ENCODE results near the gene MAL. TPM values are rescaled to one million over a fixed set of nuclear protein-coding genes. Genes with fewer than 3 reads are reported as not detected.

Gene MAL
- total RNA-seq, 1 donor from 2014 or later, result not detected

DNA sequence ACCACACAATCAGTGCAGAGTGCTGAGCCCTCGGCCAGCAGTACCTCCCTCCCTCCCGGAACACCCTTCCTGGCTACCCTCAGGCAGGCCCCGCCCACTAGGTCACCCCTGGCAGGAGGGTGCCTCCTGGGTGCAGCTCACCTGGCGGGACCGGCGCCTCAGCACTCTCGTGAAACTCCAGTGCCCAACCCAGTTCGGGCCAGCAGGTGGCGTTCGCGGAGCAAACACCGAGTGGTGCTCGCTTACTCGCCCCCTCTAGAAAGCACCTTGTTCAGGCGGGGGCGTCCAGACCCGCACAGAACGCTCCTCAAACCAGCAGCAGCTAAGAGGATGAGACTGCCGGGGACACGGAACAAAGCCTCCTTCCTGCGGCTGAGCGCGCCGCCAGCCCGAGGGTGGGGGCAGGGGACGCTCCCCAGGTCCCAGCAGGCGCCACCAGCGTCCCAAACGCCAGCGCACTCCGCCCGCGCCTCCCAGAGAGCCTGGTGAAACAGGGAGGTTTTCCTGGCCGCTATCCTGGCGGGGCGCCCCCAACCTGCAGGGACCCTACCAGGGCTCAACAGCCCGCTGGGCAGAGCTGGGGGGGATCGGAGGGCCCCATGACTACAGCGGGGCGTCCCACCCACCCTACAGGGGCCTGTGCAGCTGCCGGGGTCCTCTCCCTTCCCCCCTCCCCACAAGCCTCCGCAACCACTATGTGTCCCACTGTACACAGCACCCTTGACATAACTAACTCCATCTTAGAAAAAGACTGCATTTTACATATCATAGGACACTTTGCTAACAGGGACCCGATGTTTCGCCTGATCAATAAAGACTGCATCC, 51.4 kb downstream of the MAL start:
- no peak overlapping the region for H3K27ac Mint-ChIP-seq (ENCODE audit: unreplicated experiment)
- no peaks in the 10 kb centered on the region for H3K36me3 Mint-ChIP-seq (ENCODE audit: low read depth)
- H3K4me1 Mint-ChIP-seq (ENCODE audit: low read depth), result peaks cover 7% of the 10 kb centered on the region
- H3K27me3 Mint-ChIP-seq (ENCODE audit: low read depth), result peaks cover 57% of the 10 kb centered on the region
- TF ChIP-seq, protein P1, sequence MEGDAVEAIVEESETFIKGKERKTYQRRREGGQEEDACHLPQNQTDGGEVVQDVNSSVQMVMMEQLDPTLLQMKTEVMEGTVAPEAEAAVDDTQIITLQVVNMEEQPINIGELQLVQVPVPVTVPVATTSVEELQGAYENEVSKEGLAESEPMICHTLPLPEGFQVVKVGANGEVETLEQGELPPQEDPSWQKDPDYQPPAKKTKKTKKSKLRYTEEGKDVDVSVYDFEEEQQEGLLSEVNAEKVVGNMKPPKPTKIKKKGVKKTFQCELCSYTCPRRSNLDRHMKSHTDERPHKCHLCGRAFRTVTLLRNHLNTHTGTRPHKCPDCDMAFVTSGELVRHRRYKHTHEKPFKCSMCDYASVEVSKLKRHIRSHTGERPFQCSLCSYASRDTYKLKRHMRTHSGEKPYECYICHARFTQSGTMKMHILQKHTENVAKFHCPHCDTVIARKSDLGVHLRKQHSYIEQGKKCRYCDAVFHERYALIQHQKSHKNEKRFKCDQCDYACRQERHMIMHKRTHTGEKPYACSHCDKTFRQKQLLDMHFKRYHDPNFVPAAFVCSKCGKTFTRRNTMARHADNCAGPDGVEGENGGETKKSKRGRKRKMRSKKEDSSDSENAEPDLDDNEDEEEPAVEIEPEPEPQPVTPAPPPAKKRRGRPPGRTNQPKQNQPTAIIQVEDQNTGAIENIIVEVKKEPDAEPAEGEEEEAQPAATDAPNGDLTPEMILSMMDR (IDR thresholded peaks at IDR 0.05), result peak; percentile 92
- H3K4me3 Mint-ChIP-seq (ENCODE audit: unreplicated experiment), result peak overlapping the region; percentile 70
- DNase-seq (ENCODE audit: low spot score), result no peak
- no peaks in the 10 kb centered on the region for H3K9me3 Mint-ChIP-seq (ENCODE audit: low read depth)

DNA sequence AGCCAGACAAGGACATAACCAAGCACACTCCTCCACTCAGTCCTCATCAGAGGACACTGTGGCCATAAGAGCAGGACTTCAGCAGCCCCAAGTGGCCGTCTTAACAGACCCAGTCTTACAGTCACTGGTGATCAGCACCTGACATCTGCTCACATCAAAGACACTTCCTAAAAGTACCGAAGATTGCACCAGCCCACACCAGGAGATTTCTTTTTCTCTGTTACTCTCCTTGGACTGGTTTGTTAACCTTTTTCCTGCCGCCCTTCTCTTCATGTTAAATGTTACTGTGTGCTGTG, 52.0 kb downstream of the MAL start:
- Mint-ChIP-seq H3K9me3 (ENCODE audit: low read depth) (no peaks in the 10 kb centered on the region), H3K27me3 (ENCODE audit: low read depth) (peaks cover 52% of the 10 kb centered on the region), H3K4me1 (ENCODE audit: low read depth) (peaks cover 7% of the 10 kb centered on the region), H3K4me3 (ENCODE audit: unreplicated experiment) (peak overlapping the region; percentile 70), H3K27ac (ENCODE audit: unreplicated experiment) (no peak overlapping the region), H3K36me3 (ENCODE audit: low read depth) (no peaks in the 10 kb centered on the region)
- TF ChIP-seq, protein P1 (IDR thresholded peaks at IDR 0.05), result no peak
- no peak for DNase-seq (ENCODE audit: low spot score)

DNA sequence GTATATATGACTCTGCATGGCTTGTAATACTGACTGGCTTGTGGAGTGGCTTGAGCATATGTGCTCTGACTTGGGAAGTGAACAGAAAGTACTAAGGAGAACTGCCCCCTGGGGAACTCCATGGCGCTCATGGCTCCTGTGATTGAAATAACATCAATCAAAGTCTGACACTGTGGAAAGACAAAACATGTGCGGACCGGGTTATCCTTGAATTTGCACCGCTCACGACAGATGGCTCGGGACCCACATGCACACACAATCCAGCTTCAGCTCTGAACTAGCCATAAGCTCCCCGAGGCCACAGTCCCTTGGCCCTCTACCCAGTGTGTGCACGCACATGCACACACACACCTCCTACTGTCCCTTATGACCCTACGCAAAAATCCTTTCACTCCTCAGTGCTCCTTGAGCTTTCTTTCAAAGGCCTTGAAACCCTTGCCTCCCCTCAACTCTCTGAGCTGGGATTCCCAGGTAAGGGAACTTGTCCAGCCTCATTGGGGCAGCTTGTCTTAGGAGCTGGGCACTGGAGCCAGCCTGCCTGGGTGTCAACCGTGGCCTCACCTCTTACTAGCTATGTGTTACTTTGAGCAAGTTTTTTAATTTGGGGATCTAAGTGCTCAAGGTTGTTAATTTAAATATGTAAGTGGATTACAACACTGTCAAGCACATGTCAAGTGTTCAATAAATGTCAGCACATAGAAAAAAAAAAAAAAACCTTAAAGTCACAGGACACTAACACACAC, 52.5 kb downstream of the MAL start:
- Mint-ChIP-seq H3K36me3 (ENCODE audit: low read depth) (no peaks in the 10 kb centered on the region), H3K4me1 (ENCODE audit: low read depth) (peaks cover 7% of the 10 kb centered on the region), H3K27me3 (ENCODE audit: low read depth) (peaks cover 49% of the 10 kb centered on the region), H3K9me3 (ENCODE audit: low read depth) (no peaks in the 10 kb centered on the region), H3K4me3 (ENCODE audit: unreplicated experiment) (no peak overlapping the region), H3K27ac (ENCODE audit: unreplicated experiment) (no peak overlapping the region)
- DNase-seq (ENCODE audit: low spot score), result no peak
- TF ChIP-seq, protein P1 (IDR thresholded peaks at IDR 0.05), result no peak

DNA sequence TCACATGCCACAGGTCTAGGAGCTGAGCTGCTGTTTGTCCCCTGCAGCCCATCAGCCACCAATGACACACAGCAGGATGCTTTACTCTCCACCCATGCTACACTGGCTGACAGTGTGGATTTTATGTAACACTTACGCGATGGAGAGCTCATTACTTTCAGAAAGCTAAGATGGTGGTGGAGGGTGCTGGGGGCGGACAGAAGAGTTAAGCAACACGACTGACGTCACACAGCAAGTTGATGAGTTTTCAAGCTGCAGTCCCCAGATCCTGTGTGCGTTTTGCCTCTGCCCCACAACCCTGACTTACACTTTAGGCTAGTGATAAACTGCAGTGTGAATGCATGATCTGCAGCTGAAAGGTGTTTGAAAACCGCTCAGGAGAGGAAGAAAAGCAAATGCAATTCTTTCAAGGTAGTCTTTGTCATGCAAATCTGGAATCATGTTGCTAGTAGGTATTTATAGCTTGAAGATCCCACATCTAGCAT, 53.7 kb downstream of the MAL start:
- DNase-seq (ENCODE audit: low spot score), result no peak
- Mint-ChIP-seq H3K4me1 (ENCODE audit: low read depth) (peaks cover 7% of the 10 kb centered on the region), H3K9me3 (ENCODE audit: low read depth) (peaks cover 3% of the 10 kb centered on the region), H3K27me3 (ENCODE audit: low read depth) (peaks cover 40% of the 10 kb centered on the region), H3K4me3 (ENCODE audit: unreplicated experiment) (no peak overlapping the region), H3K27ac (ENCODE audit: unreplicated experiment) (no peak overlapping the region), H3K36me3 (ENCODE audit: low read depth) (peaks cover 3% of the 10 kb centered on the region)
- TF ChIP-seq, protein P1 (IDR thresholded peaks at IDR 0.05), result no peak

DNA sequence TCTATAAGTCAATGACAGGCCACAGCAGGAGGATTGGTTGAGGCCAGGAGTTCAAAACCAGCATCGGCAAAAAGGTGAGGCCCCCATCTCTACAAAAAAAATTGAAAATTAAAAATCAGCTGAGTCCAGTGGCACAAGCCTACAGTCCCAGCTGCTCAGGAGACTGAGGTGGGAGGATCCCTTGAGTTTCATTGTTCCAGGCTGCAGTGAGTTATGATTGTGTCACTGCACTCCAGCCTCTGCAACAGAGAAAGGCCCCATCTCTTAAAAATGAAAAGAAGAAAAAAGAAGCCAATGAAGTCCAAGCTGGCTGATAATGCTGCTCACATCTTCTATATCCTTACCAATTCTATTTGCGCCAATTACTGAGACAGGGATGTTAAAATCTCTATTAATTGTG, 57.0 kb downstream of the MAL start:
- peaks cover 26% of the 10 kb centered on the region for H3K36me3 Mint-ChIP-seq (ENCODE audit: low read depth)
- H3K4me3 Mint-ChIP-seq (ENCODE audit: unreplicated experiment), result no peak overlapping the region
- H3K4me1 Mint-ChIP-seq (ENCODE audit: low read depth), result peaks cover under 1% of the 10 kb centered on the region
- DNase-seq (ENCODE audit: low spot score), result no peak
- peaks cover 20% of the 10 kb centered on the region for H3K27me3 Mint-ChIP-seq (ENCODE audit: low read depth)
- no peak overlapping the region for H3K27ac Mint-ChIP-seq (ENCODE audit: unreplicated experiment)
- peaks cover 4% of the 10 kb centered on the region for H3K9me3 Mint-ChIP-seq (ENCODE audit: low read depth)
- TF ChIP-seq, protein P1 (IDR thresholded peaks at IDR 0.05), result no peak

Measured in chondrocyte (in vitro differentiated cells).